Right cardiac atrium (tissue), 5 donors: Measurements from ENCODE around the gene TEKTIP1. TPM values are rescaled to one million over a fixed set of nuclear protein-coding genes. Genes with fewer than 3 reads are reported as not detected.

Experiments
- ATAC-seq, 2 donors: fragments of 200-7000 bp; cut with Tn5 transposase; one replicate each; pipeline versions ENCODE4 v1.8.0 to v1.9.1; 2020; ENCODE audit warnings: moderate library complexity in 2 of 2, mild to moderate bottlenecking in 1 of 2
- DNase-seq, 3 donors: peaks; one replicate each; pipeline ENCODE4 v3.0.0-alpha.2; 2020
- H3K27ac ChIP-seq: one replicate; pipeline ENCODE4 v1.5.1; 2013; ENCODE audit warnings: mild to moderate bottlenecking, low read length, control low read depth, moderate library complexity
- H3K27me3 ChIP-seq: one replicate; pipeline ENCODE4 v1.6.1; 2013; ENCODE audit not compliant: control insufficient read depth, insufficient read depth
- H3K4me1 ChIP-seq: one replicate; pipeline ENCODE4 v1.6.1; 2013; ENCODE audit warnings: low read length; ENCODE audit not compliant: control insufficient read depth, insufficient read depth
- H3K4me3 ChIP-seq: one replicate; pipeline ENCODE4 v1.5.1; 2013; ENCODE audit warnings: low read length, control low read depth
- H3K9me3 ChIP-seq: one replicate; pipeline ENCODE4 v1.6.1; 2013; ENCODE audit warnings: low read length; ENCODE audit not compliant: control insufficient read depth
- WGBS: extraction: QIAGEN DNeasy Blood & Tissue Kit; methylation state at CpG from one replicate; pipeline ENCODE4 v1.1.7; 2013; 5-methylcytosine and 5-hydroxymethylcytosine counted together
- intact Hi-C, 4 donors: fragments of 100-400 bp; cut with DNase I; formaldehyde crosslinking; loops; one replicate each; pipeline versions ENCODE4 v1.11.0 to v1.14.0; 2022 to 2023
- polyA plus RNA-seq: library from polyadenylated mRNA; stranded (reverse); fragments of 200-250 nt; gene quantifications from one replicate; pipeline ENCODE4 v1.2.3, GENCODE V29; 2013
- total RNA-seq, 4 donors: library from RNA; stranded (reverse); fragmentation: NEBNext Ultra II Directional; extraction: Animal tissue kit (Norgen Biotek cat#: 25700); gene quantifications; one replicate each; pipeline ENCODE4 v1.2.1, GENCODE V29; 2021
- donor health status: healthy with polysubstance abuse.
- donor health status: DM: no; HTN: yes; CAD: no.
- donor health status: DM: no; HTN: no; CAD: no.
- donor health status: DM: no; HTN: yes; CAD: no; lungs with severe emphysema.
- donor health status: DM: yes; HTN: yes; CAD: no.

TEKTIP1 gene
- total and polyA plus RNA-seq, 5 donors = 0.20 to 1.2 (median 0.97) TPM; not detected in 2

GRCh38 chr19:3534375-3535234 is 4.4 kb upstream of the TEKTIP1 start:
- Histone ChIP-seq H3K4me1 (no peaks in the 10 kb centered on the region), H3K27ac (no peak overlapping the region), H3K27me3 (no peaks in the 10 kb centered on the region), H3K9me3 (no peaks in the 10 kb centered on the region), H3K4me3 (no peak overlapping the region)
- DNase-seq = no peak
- intact Hi-C loops = no loop called here
- 92% methylated on average over 38 of the region's 38 CpGs for WGBS
- ATAC-seq = no peak

- no peaks in the 10 kb centered on the region for H3K27me3 ChIP-seq
- DNase-seq (peak in 1 of 3 donors; percentile 55), ATAC-seq (no peak)
- no peaks in the 10 kb centered on the region for H3K9me3 ChIP-seq
- intact Hi-C loops = no loop called here
- no peaks in the 10 kb centered on the region for H3K4me1 ChIP-seq
- whole genome bisulfite sequencing = 92% methylated on average over 9 of the region's 9 CpGs
- H3K27ac ChIP-seq = no peak overlapping the region
- H3K4me3 ChIP-seq = no peak overlapping the region
Observed at GRCh38 chr19:3535235-3535535, 3.8 kb upstream of the TEKTIP1 start.

DNA sequence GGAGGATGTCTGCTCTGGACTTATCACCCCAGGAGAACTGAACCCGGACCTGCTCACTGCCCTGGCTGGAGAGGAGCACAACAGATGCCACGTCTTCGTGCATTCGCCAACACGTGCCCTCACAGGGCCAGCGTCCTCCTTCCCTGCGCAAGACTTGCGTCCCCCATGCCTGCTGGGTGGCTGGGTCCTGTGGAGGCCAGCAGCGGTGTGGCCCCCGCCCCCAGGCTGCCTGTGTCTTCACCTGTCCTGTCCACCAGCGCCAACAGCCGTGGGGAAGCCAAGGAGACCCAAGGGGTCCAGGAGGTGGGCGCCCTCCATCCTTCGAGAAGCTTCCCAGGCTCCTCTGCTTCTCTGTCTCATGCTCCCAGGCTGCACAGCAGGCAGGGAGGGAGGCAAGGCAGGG is 3.4 kb upstream of the TEKTIP1 start:
- no peaks in the 10 kb centered on the region for H3K27me3 ChIP-seq
- DNase-seq (peak in 1 of 3 donors; percentile 66), ATAC-seq (no peak)
- no peaks in the 10 kb centered on the region for H3K4me1 ChIP-seq
- intact Hi-C loops = no loop called here
- H3K27ac ChIP-seq = no peak overlapping the region
- 91% methylated on average over 14 of the region's 14 CpGs for WGBS
- no peak overlapping the region for H3K4me3 ChIP-seq
- no peaks in the 10 kb centered on the region for H3K9me3 ChIP-seq

GRCh38 chr19:3535981-3536380 is 3.0 kb upstream of the TEKTIP1 start:
- Histone ChIP-seq H3K27me3 (no peaks in the 10 kb centered on the region), H3K4me1 (no peaks in the 10 kb centered on the region), H3K27ac (no peak overlapping the region), H3K4me3 (no peak overlapping the region), H3K9me3 (no peaks in the 10 kb centered on the region)
- intact Hi-C loops = no loop called here
- DNase-seq (peak in 1 of 3 donors; percentile 40), ATAC-seq (no peak)
- 79% methylated on average over 10 of the region's 10 CpGs for WGBS

GRCh38 chr19:3536429-3537100 is 2.4 kb upstream of the TEKTIP1 start:
- Histone ChIP-seq H3K4me3 (no peak overlapping the region), H3K27me3 (no peaks in the 10 kb centered on the region), H3K27ac (no peak overlapping the region), H3K9me3 (no peaks in the 10 kb centered on the region), H3K4me1 (no peaks in the 10 kb centered on the region)
- 64% methylated on average over 27 of the region's 27 CpGs for WGBS
- intact Hi-C loops = no loop called here
- DNase-seq (peak; percentile 71 to 88 (median 88)), ATAC-seq (peak; percentile 52 to 68)

- no peak overlapping the region for H3K4me3 ChIP-seq
- WGBS = 60% methylated on average over 13 of the region's 13 CpGs
- H3K27me3 ChIP-seq = no peaks in the 10 kb centered on the region
- H3K27ac ChIP-seq = no peak overlapping the region
- DNase-seq (no peak), ATAC-seq (peak in 1 of 2 donors; percentile 1)
- no peaks in the 10 kb centered on the region for H3K4me1 ChIP-seq
- intact Hi-C loops = no loop called here
- no peaks in the 10 kb centered on the region for H3K9me3 ChIP-seq
Observed at GRCh38 chr19:3537101-3537437, 1.9 kb upstream of the TEKTIP1 start.

DNA sequence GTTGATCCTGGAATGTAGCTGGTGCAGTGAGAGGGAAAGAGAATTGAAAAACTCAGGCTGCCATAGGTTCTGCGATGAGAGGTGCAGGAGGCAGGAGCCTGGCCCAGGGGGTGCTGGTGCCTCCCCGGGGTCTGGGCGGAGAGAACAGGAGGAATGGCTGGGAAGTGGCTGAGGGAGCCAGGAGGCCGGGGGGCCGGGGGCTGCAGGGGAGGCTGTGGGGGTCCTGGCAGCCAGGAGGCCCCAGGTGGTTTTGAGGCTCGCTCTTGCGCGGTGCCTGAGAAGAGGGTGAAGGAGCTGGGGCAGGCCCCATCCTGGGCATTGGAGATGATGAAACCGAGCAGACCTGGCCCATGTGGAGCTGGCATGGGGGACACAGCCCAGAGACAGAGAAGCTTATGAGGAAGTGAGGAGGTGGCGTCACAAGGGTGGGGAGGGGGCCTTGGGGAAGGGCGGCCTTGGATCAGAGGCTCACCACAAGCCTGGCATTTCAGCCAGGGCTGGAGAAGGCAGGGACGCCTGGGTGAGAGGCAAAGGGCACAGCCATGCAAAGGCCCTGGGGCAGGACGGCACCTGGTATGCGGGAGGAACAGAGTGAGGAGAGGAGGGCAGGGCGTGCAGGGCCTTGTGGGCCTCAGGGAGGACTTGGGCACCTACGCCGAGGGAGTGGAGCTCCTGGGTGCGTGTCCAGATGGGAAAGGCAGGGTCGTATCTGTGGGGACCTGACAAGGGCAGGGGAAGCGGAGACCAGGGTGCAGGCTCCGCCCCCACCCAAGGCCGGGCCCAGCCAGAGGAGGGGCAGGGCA is 1.3 kb upstream of the TEKTIP1 start:
- H3K4me1 ChIP-seq = no peaks in the 10 kb centered on the region
- no peak overlapping the region for H3K27ac ChIP-seq
- intact Hi-C loops = no loop called here
- ATAC-seq = peak; percentile 3 to 8
- 86% methylated on average over 22 of the region's 22 CpGs for WGBS
- H3K9me3 ChIP-seq = no peaks in the 10 kb centered on the region
- peak in 2 of 3 donors; percentile 59 to 66 for DNase-seq
- H3K27me3 ChIP-seq = no peaks in the 10 kb centered on the region
- no peak overlapping the region for H3K4me3 ChIP-seq

- Histone ChIP-seq H3K9me3 (no peaks in the 10 kb centered on the region), H3K4me1 (no peaks in the 10 kb centered on the region), H3K27me3 (no peaks in the 10 kb centered on the region), H3K27ac (no peak overlapping the region), H3K4me3 (no peak overlapping the region)
- intact Hi-C loops = no loop called here
- DNase-seq = no peak
- WGBS = 82% methylated on average over 25 of the region's 25 CpGs
- no peak for ATAC-seq
Observed at GRCh38 chr19:3538258-3538929, 580 bp upstream of the TEKTIP1 start.

DNA sequence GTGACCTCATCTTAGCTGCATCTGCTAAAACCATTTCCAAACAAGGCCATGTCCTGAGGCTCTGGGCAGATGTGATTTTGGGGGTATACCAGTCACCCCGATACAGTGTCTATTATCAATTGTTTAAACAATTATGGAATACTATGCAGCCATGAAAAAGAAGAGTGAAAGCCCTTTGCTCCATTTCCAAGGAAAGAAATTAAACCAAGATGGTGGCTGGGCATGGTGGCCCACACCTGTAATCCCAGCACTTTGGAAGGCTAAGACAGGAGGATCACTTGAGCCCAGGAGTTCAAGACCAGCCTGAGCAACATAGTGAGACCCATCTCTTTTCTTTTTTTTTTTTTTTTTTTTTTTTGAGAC is 763 bp downstream of the TEKTIP1 start:
- Histone ChIP-seq H3K4me3 (no peak overlapping the region), H3K27me3 (no peaks in the 10 kb centered on the region), H3K4me1 (no peaks in the 10 kb centered on the region), H3K9me3 (no peaks in the 10 kb centered on the region), H3K27ac (no peak overlapping the region)
- intact Hi-C loops = loop anchor here in 3 of 4 donors (10.0 kb wide), 2 partner anchors 75 to 165 kb away; partner anchors contain the start of genes PIP5K1C (in 2 of the 3) and TJP3 (in 2 of the 3)
- DNase-seq (no peak), ATAC-seq (no peak)
- 98% methylated on average over 1 of the region's 1 CpG for WGBS

- H3K4me3 ChIP-seq = no peak overlapping the region
Observed at GRCh38 chr19:3543150-3544057, 4.4 kb downstream of the TEKTIP1 start.

More at GRCh38 chr19:3543150-3544057, 4.4 kb downstream of the TEKTIP1 start:
- Histone ChIP-seq H3K27ac (no peak overlapping the region), H3K9me3 (no peaks in the 10 kb centered on the region), H3K4me1 (no peaks in the 10 kb centered on the region), H3K27me3 (no peaks in the 10 kb centered on the region)
- ATAC-seq = peak; percentile 12 to 14
- intact Hi-C loops = loop anchor here in 3 of 4 donors (10.0 kb wide), 2 partner anchors 71 to 161 kb away; partner anchors contain the start of genes PIP5K1C (in 2 of the 3) and TJP3 (in 2 of the 3)
- peak; percentile 69 to 84 (median 70) for DNase-seq
- 79% methylated on average over 47 of the region's 47 CpGs for WGBS
